DLD1 (cell line): ENCODE measurements around the gene CAMK2A.

Experiments used
- in situ Hi-C: cut with HindIII; loops from 2 replicates; pipeline ENCODE4 v1.10.0; 2017; ENCODE audit warnings: low sequenced_read_pairs

CAMK2A gene

DNA sequence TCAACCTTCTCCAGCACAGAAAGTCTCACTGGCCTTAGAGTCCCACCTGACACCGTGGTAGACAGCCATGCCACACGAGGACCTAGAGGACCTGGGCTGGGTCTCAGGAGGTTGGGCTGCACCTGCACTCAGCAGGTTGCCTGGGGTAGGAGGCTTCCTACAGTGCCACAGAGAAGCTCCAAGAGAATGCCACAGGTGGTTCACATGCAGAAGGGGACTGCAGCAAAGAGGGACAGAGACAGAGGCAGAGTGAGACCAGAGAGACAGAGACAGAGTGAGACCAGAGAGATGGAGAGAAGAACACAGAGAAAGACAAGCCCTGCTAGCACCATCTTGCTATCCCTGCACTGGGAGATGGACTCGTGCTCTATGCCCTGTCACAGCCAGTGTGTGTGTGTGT lies 5.7 kb downstream of the CAMK2A start:
- in situ Hi-C loops, result no loop called here

DNA sequence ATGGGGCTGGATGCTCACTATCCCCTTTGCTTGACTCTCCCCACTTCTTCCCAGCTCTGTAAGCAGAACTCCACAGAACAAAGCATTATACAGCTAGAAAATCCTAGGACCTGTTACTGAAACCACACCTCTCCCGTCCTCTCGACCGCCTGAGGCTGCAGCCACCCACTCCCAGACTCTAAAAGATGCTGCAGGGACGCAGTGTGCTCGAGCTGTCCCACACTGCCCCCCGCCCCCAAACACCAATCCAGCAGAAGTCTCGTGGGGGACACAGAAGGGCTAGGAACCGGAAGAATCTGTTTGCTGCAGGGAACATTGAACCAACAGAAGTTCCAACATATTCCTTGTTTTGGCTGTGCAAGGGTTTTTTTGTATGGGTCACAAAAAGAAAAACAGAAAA lies 7.6 kb downstream of the CAMK2A start:
- in situ Hi-C loops, result no loop called here

DNA sequence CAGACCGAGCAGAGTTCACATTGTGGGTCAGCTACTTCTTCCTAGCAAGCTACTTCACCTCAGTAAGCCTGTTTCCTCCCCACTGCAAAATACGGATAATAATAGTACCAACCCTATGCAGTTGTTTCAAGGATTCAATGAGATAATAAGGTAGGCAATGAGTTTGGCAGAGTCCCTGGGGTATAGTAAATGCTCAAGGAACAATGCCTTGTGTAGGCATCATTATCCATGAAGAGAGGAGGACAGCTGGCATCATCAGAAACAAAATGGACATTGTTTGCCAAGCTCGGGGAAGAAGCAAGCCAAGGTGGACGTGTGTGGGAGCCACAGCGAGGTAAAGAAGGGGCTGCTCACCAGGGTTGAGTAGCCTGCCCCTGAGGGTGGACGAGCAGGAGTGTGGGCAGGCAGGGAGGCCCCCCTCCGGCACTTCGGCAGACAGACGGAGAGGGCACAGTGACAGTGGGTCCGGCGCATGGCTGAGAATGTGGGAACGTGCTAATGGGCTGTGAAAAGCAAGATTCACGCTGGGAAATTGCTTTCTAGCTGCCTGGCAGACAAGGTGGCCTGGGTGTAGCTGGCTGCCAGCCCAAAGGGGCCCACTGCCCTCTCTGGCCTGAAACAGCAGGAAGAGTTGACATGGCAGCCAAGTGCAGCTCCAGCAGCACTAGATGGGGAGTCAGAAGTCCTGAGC lies 10.1 kb downstream of the CAMK2A start:
- in situ Hi-C loops, result loop anchor here (10.0 kb wide), 1 partner anchor 225 kb away; no protein-coding TSS in a partner anchor

DNA sequence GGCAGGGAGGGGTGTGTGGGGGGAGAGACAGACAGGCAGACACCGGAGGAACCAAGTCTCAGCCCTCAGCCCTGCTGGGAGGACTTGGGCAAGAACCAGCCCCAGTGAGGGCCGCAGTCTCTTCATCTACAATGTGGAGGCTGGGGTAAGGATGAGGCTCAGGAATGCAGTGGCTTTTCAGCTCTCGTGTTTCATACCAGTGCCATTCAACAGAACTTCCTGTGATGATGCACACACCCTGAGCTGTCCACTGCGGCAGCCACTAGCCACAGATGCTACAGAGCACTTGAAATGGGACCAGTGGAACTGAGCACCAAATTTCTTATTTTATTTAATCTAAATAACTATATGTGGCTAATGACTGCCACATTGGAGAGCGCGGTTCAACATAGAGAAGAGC lies 10.7 kb downstream of the CAMK2A start:
- in situ Hi-C loops, result loop anchor here (10.0 kb wide), 1 partner anchor 224 kb away; no protein-coding TSS in a partner anchor

DNA sequence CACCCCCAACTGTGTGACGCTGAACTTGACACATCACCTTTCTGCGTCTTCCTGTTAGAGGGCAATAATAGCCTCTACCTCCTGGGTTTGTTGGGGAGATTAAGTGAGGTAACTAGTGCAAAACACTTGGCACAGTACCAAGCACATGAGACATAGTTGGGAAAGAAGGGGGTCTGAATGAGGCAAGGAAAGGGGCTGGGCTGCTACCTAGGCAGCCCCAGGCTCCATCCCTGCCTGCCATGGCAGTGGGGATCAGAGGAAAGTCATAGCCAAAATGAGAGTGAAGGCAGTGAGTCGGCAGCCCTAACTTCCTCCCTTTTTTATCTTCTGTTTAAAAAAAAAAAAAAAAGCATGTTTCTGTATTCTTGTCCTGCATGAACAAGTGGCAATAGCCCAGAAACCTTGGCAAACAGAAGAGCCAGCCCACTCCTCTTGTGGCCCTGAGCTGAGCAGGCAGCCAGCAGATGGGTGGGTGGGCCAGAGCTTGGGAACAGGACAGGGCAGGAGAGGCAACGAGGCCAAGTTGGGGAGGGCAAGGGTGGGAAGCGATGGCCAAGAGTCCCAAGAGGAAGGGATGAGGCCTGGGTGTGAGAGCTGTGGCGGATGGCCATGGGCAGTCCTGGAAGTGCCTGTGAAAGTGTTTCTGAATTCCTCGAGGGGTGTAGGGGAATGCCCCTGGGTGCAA lies 11.4 kb downstream of the CAMK2A start:
- in situ Hi-C loops, result loop anchor here (10.0 kb wide), 1 partner anchor 223 kb away; no protein-coding TSS in a partner anchor

DNA sequence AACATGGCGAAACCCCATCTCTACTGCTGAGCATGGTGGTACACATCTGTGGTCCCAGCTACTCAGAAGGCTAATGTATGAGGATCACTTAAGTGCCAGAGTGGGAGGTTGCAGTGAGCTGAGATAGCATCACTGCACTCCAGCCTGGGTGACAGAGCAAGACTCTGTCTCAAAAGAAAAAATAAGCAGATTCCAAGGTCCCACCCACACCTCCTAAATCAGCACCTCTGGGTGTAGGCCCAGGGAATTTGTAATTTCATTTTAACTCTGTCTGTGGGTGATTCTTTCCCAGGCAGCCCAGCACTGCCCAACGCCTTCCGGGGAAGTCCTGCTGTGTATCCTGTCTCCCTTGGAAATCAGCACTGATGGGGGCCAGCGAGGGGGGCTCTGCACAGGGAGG lies 12.5 kb downstream of the CAMK2A start:
- in situ Hi-C loops, result loop anchor here (10.0 kb wide), 1 partner anchor 222 kb away; no protein-coding TSS in a partner anchor

DNA sequence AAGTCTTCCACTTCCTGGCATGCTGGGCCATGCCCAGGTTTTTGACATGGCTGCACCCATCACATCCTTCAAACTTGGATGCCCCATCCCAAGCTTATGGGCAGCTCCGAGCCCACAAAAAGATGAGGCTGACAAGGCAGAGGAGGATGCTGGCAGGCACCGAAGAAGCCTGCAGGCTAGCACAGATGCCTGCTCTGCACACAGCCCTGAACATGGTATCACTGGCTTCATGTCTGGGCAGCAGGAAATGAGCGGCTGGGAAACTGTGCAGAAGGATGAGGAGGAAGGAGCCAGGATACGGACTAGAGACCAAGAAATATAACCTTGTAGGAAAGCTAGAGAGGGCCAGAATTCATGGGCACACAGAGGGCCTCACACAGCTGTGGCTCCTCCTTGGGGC lies 14.8 kb downstream of the CAMK2A start:
- in situ Hi-C loops, result loop anchor here (5.0 to 10.0 kb wide), 3 partner anchors 67 to 220 kb away; no protein-coding TSS in a partner anchor

DNA sequence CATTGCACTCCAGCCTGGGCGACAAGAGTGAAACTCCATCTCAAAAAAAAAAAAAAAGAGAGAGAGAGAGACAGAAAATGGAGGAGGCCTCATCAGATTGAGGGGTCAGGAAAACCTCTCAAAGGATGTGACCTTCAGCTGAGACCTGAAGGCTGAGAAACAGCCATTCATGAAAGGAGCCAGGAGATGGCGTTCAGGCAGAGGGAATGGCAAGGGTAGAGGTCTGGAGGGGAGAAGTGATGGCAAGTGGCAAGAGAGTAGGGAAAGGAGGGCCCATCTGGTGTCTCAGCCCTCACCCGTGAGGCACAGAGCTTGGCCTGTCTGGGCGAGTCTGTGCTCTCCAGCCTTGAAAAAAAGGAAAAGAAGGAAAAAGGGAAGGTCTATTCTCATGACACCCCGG lies 17.0 kb downstream of the CAMK2A start:
- in situ Hi-C loops, result loop anchor here (5.0 to 10.0 kb wide), 3 partner anchors 70 to 218 kb away; no protein-coding TSS in a partner anchor

DNA sequence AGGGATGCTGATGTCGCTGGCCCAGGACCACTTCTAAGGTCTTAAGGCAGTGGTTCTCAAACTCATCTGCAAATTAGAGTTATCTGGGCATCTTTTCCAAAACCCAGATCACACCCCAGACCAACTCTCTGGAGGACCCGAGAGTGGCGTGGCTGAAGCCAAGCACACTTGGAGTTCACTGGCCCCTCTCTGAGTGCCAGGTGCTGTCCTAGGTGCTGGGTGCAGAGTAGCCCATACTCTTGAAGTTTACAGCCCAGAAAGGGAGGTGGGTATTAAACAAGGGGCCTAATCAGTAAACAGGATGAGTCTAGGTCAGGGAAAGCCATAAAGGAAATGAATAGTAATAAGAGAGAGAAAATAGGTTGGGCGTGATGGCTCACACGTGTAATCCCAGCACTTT lies 17.6 kb downstream of the CAMK2A start:
- in situ Hi-C loops, result loop anchor here (5.0 to 10.0 kb wide), 3 partner anchors 70 to 217 kb away; no protein-coding TSS in a partner anchor

DNA sequence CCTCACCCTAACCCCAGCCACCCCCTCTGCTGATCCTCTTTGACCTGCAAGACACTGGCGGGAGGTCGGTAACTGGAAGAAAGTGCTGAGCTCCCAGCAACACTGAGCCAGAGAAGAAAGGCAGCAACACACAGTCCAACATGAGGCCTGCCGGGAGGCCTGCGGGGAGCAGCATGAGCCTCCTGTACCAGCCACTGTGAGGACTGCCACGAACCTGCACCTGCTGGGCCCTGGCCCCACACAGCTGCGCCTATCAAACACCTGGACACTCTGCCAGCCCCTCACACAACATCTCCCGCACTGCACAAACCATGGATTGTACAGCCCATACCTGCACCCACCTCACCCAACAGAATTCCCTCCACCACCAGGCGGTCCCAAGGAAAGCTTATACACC lies 18.3 kb downstream of the CAMK2A start:
- in situ Hi-C loops, result loop anchor here (5.0 to 10.0 kb wide), 3 partner anchors 71 to 216 kb away; no protein-coding TSS in a partner anchor

DNA sequence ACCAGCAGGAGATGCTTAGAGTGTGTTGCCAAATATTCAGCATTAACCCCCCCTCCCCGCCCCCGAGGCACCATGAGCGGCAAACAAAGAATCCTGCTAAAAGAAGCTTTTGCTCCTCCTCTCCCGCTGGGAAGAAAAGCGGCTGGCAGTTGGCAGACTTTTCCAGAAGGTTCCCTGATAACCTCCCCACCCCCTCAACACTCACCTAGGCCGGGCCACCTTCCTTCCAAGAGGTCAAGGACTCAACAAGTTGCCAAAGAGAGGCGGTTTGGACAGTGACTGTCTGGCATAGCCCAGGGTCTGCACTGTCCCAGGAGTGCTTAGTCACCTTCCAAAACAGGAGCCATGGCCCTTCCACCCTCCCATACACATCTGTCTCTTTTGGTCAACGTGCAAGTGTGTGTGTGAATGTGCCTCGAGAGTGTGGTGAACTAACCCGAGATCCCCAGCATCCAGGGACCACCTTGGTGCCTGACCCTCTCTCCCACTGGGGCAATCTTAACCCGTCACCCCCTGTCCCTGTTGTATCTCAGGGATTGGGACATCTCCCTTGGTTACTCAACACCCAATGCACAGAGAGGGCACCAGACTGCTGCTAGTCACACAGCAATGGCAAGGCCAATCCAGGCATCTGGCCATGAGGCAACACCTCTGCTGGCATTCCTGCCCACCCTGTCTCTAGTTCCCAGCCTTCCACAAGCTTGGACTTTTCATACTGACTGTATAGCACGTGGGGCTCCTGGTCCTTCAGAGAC lies 18.9 kb downstream of the CAMK2A start:
- in situ Hi-C loops, result loop anchor here (5.0 to 10.0 kb wide), 3 partner anchors 72 to 216 kb away; no protein-coding TSS in a partner anchor

DNA sequence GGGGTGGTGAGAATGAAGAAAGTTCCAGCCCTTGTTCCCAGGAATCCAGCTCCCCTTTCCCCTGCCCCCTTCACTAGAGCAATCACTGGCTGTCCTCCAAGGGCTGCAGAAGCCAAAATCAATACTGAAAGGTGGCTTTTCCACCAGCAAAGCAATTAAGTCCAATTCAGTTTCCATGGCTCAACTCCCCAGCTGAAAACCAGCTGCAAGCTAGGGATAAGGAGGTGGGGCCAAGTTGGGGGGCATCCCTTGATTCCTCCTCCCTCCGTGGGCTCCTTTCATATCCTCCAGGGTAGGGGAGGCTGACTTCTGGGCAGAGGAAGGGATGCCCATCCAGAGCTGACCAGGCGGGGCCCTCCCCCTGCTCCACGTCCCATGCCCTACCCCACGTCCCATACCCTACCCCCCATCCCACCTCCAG lies 22.7 kb downstream of the CAMK2A start:
- in situ Hi-C loops, result no loop called here

DNA sequence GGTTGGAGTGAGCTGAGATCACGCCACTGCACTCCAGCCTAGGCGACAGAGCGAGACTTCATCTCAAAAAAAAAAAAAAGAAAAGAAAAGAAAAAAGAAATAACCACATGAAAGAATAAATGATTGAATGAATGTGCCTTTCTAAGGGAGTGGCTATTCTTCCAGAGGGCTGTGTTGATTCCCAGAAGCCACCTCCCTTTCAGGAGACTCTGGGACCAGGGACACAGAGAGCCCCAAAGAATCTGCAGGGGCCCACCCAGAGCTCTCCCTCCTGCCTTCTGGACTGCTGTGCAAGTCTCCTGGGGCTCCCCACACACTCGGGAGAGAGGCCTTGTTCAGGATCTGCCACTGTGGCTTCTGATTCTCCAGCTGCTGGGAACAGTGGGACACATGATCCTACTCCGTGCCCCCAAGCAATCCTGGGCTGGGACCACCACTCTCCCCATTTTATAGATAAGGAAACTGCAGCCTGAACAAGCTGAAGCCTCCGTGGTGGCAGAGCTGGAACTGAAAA lies 23.6 kb downstream of the CAMK2A start:
- in situ Hi-C loops, result no loop called here

DNA sequence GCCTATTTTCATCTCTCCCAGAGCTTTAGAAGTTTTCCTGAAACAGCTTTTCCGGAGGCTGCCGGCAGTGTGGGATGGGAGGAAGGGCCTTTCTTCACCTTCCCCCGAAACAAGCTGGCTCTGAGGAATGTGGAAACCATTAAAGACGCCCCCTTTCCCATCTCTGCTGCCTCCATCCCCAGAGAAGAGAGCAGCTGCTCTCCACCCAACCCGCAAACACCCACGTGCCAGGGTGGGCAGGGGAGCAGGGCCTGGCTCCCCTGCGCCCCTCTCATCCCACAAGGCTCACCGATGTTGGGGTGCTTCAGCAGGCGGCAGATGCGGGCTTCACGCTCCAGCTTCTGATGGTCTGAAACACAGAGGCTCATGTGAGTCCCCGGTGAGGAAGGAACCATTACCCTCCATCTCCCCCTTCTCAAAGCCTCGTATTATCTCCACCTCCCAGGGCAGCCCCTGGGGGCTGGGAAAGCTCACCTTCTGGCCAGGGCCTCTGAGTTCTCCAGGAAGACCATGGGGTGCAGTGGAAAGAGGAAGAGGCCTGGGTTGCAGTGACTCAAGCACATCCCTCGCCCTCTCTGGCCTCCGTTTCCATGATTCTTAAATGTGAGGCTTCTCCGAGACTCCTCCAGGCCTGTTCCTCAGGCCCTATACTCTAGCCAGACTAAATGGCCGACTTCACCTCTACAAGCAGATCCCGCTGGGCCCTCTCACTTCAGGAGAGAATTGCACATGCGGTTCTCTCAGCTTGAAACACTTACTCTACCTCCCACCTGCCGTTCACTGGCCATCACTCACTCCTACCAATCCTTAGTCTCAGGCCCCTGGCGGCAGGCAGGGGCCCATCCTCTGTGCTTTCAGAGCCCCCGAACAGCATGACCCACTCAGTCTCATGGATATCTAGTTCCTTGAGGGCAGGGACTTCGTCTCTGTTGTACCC lies 24.6 kb downstream of the CAMK2A start:
- in situ Hi-C loops, result no loop called here

DNA sequence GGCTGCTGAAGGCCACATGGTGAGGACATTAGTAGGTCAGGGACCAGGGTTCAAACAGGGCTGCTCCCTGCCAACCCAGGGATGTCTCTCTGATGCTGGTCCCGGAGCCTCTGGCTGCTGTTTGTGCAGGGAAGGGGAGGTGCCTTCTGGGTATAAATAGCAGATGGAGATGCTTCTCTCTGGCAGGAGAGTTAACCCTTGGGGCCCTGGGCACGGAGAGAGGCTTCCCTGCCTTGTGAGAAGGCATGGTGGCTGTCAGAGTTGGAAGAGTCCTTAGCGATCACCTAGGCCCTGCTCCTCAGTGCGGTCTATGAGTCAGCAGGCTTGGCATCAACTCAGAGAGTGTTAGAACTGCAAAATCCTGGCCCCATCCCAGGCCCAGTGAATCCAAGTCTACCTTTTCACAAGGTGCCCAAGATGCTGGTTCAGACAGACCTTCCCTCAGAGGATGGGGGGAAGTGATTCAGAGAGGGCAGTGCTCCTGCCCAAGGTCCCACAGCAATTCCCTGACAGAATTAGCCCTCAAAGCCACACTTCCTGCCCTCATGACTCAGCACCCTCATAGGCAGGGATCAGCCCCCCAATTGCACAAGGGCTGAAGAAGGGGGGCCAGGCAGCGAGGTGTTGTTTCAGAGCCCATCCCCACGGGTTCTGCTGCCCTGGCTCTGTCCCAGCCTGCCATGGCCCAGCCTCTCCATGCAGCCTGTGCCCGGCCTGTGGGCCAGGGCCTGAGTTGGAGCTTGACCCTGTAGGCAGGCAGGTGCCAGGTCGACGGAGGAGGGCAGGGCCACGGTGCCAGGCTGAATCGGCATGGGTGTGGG lies 25.6 kb downstream of the CAMK2A start:
- in situ Hi-C loops, result no loop called here

DNA sequence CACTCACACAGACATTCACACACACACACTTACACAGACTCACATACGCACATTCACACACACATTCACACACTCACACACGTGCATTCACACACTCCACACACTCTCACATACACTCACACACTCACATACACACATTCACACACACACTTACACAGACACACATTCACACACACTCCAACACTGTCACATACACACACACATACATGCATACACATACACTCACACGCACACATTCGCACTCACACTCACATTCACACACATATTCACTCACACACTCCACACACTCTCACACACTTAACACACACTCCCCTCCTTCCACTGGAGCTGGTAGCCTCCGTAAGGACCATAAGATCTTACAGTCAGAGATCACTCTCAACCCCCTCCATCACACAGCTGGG lies 26.2 kb downstream of the CAMK2A start:
- in situ Hi-C loops, result no loop called here

DNA sequence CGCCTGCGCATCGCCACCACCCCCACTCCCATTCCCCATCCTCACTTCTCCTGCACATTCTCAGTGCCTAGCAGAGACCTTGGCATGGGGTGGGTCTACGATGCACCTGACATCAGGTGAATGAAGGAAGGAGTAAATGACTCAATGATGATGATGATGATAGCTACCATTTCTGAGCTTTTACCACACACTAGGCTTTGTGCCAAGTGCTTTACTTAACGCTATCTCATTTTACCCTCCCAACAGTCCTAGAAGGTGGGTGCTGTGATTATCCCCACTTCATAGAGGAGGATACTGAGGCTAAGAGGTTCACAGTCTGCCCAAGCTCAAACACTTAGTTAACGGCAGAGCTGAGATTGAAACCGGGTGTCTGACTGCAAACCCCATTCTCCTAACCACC lies 27.1 kb downstream of the CAMK2A start:
- in situ Hi-C loops, result no loop called here

DNA sequence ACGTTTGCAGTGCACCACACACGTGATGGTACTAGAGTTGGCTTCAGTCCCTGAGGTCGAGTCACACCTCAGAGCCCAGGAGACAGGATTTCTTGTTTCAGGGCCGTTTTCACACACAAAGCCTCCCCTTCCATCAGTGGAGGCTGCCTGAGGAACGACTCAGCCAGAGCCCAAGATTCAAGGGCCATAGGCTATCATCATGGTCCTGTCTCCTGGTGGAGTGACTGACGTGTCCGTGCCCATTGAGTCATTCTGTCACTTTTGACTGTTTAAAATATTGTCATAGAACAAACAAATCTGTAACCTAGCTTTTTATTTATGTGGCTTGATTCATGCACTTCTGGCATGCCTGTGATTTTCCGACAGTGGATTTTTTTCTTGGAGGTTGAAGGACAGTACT lies 28.3 kb downstream of the CAMK2A start:
- in situ Hi-C loops, result no loop called here

DNA sequence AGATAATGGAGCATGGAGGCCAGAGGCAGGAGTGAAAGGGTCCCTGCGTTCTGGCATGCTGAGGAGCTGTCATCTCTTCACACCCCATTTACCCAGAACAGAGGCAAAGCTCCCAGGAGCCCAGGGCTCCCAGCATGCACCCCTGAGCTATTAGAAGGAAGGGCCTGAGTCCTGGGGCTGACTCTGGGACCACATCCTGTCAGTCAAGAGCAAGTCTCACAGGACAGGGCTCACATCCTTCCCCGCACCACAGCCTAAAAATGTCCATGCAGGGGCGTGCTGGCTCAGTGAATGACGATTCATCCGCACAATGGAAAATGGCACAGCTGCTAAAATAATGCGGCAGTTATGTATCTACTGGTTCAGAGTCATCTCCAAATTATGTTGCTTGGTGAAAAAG lies 31.4 kb downstream of the CAMK2A start:
- in situ Hi-C loops, result no loop called here
